GM12891 (cell line): Measurements from ENCODE around the gene AHSP.

Experiments
- POLR2A ChIP-seq: IDR thresholded peaks from 2 replicates; pipeline ENCODE4 v1.6.1; 2011; ENCODE audit warnings: low read depth, low read length, control low read depth
- POLR2AphosphoS5 ChIP-seq: IDR thresholded peaks from 2 replicates; pipeline ENCODE4 v1.6.1; 2011; ENCODE audit warnings: low read depth, low read length, control low read depth
- TAF1 ChIP-seq: IDR thresholded peaks from 2 replicates; pipeline ENCODE4 v1.6.1; 2011; ENCODE audit warnings: low read depth, low read length, control low read depth

DNA sequence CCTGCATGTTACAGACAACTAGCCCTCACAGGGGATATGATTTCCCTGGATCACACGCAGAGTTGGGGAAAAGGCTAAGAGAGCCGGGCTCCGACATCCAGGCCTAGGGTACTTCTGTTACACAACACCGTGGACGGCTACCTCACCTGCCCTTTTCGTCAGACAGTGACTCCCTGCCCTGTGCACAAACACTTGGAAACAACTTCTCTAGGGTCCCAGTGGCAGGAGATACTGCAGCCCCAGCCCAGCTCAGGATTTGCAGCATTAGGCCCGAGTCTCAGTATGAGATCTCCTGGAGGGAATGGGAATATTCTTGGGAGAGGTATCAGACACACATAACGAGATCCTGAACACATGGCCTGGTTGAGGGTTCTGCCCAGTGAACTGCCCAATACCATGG is 27.8 kb upstream of the AHSP start:
- TF ChIP-seq TAF1 (no peak), POLR2A (no peak), POLR2AphosphoS5 (no peak)
